HG03571 (cell line): ENCODE results near the gene WASF1.
"Not testable (repeated sequence)": the region's sequence is repeated elsewhere in the genome, so short reads cannot be mapped to it uniquely, and the experiment has no call there.

ENCODE experiments used
- ATAC-seq: cut with Tn5 transposase; IDR thresholded peaks from one replicate; pipeline ENCODE4 v1.9.1; 2021; ENCODE audit not compliant: unreplicated experiment

The WASF1 gene

DNA sequence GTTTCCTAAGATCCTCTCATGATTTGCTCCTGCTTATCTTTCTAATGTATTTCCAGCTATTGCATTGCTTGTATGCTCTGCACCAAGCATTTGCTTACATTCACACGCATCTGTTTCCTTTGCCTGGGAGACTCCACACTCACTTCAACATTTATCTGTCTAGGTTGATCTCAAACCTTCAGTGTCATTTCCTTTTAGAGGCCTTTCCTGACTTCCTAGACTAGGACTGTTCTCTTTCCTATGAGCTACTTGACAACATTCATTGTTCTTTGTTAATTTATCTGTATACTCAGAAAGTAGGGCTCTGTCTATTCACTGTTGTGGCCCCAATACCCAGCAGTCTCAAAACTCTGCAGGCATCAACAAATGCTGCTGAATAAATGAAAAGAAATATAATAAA, 84.4 kb downstream of the WASF1 start:
- ATAC-seq, result no peak

DNA sequence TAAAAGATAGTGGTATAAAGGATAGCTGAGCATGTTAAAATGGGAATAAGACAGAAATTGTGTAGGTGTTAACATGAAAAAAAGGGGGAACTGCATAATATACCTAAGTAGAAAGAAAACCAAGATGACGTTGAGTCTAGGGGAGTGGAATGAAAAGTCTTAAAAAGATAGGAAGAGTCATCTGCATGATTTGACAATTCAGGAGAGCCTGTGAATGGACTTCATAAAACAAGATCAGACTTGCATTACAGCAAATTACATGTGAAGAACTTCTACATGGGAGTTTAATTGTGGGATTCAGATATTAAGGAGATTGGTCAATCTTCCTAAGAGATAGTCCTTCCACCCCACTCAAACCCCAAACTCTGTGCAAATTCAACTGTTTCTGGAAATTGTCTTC, 85.5 kb downstream of the WASF1 start:
- no peak for ATAC-seq

DNA sequence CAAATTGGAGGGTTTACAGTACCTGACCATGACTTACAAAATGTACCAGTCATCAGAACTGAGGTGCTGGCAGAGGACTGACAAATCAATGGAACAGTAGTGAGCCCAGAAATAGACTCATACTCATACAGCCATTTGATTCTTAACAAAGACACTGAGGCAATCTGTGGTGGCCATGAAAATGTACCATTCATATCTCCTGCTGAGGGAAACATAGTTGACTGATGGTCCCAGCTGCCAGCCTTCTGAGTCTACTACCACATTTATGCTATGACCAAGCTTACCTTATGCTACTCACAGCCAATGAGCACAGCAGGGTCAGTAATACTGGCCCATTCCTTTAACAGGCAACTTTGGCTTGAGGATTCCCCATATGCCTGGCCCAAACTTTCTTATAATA, 88.6 kb downstream of the WASF1 start:
- ATAC-seq, result no peak

DNA sequence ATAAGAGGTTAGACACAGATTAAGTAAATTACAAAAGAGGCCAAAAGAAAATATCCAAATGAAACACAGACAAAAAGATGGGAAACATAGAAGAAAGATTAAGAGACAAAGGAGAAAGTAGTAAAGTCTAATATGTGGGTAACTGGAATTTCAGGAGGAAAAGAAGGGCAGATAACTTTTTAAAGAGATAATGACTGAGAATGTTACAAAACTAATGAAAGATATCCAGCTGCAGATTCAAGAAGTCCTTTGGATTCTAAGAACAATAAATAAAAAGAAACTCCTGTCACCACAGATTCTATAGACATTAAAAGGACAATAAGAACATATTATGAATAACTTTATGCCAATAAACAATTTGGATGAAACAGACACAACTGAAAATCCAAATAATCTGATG, 90.1 kb downstream of the WASF1 start:
- no peak for ATAC-seq

DNA sequence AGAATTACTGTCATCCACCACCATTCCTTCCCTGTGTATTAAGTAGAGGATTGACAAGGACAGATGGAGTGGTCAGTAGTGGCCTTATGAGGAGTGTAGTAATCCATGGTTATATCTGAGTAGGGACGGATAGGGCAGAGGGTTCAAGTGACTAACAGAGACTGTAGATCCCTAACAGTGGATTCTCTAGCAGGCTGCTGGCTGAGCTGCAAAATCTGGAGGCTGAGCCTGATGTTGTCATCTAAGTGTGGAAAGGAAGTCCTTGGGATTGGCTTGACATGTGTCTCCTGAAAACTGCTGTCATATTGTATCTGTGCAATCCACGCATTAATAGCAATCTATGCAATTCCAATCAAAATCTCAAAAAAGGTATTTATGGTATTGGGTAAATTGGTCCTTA, 94.2 kb downstream of the WASF1 start:
- no peak for ATAC-seq

DNA sequence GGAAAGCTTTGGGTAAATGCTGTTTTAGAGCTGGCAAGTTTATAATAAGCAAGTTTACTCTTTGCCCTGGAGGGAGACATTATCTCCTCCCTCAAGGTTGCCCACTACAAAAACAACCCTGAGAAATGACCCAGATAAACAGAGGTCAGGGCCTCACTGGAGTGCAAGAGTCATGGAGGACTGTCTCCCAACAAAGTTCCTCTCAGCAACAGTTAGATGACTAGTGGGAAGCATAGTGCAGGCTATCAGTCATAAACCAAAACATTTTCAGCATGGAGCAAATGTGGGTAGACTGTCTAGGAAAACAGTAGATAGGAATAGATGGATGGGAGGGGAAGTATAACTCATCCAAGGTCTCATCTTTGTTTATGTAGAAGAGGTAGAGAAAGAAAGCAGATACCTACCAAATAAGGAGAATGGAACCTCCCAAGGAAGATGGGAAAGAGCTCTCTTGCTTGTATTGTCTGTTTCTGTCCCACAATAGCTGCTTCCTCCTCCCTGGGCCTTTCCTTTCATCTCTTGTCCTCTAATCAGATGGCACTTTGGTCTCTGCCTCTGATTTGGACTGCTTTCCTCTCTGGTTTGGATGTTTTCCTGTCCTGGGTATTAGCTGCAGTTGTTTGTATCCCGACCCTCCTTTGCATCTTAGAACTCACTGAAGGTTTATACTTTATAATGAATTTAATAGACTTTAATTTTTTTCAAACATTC, 95.4 kb downstream of the WASF1 start:
- no peak for ATAC-seq

DNA sequence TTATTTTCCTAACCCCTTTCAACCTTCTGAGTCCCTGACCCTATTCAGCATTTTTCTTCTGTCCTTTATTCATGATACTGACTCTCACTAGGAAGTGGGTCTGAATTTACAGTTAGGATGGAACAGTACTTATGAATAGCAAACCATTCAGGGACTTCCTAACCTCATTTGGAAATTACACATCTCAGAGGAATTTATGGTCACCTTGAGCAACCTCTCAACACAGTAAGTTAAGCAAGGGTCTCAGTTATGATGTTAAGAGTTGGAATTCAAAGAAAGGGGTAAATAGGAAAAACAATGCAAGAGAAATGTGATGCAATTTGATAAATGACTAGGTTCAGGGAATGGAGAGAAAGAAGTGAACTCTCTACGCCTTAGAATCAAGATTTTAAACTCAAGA, 104.1 kb downstream of the WASF1 start:
- ATAC-seq, result no peak

DNA sequence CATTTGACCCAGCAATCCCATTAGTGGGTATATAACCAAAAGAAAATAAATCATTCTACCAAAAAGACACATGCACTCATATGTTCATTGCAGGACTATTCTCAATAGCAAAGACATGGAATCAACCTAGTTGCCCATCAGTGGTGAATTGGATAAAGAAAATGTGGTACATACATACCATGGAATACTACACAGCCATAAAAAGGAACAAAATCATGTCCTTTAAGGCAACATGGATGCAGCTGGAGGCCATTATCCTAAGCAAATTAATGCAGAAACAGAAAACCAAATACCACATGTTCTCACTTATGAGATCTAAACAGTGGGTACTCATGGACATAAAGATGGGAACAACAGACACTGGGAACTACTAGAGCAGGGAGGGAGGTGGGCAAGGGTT, 106.0 kb downstream of the WASF1 start:
- ATAC-seq, result not testable (repeated sequence)

DNA sequence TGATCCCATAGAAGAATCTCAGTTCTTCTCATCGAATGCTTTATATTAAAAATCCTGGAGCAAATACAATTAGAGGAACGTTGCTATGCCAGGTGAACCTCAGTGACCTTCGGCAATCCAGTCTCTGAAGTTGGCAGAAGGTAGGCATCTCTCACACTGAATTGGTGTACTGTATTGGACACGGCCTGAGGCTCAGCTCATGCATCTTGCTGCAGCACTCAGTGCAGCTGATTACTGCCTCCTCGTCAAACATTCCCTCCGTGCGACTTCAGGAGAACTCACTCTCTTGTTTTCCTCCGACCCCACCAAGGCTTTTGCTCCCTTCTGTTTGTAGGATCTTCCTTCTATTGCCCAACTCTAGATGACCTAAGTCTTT, 110.9 kb downstream of the WASF1 start:
- ATAC-seq, result no peak

DNA sequence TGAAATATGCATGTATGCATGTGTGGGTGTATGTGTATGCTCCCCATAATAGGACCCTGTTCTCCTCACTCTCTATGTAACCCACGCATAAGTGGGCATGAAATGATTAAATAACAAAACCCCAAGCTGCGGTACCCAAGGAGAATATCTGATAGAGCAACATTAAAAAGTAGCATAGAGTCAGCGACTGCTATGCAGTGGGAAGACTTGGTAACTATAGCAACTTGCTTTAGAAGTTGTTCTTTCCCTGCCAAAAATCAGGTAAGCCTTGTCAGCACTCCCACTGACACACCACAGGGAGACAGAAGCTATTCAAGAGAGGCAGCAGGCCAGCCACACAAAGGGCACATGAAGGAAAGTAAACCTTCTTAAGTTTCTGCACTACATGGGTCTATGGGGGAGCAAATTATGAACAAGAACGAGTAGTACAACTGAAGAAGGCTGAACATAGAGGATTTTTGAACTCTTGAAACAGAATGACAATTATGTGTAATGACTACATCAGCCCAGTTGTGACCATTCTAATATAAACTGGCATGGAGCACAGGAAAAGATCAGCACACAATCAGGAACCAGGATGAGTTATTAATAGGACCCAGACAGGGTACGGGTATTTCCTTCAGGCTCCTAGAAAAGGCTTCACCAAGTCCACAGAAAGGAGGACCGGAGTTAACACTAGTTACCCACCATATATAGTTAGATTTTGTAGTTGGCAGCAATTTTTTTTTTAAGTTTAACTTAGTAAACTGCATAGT, 111.5 kb downstream of the WASF1 start:
- ATAC-seq, result no peak

DNA sequence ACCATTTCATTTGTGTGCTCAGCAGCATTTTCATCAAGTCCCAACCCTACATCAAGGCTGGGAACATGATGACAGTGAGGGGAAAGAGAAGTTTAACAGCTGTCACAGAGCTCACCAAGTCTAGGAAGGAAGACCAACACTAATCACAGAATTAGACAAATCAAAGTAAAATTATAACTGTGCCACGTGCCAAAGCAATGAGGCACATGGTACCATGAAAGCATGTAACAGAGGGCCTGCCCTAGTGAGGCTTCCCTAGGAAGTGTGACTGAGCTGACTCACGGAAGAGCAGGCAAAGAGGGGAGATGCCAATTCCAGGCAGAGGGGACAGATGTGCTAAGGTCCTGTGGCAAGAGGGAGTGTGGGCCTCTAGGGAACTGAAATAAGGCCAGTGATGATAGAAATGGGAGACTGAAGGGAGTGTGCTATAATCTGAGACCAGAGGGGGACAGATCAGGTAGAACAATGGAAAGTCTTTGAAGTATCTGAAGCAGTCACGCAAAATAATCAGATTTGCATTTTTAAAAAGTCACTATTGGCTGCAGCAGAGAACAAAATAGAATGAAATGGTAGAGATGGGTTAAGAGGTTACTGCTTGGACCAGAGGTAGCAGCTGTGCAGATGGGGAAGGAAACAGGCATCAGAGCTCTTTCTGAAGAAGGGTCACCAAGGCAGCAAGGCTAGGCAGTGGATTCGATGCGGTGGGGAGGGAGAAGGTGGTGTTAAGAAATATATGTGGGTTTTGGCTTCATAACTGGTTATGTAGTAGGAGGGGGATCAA, 114.5 kb downstream of the WASF1 start:
- ATAC-seq, result no peak

DNA sequence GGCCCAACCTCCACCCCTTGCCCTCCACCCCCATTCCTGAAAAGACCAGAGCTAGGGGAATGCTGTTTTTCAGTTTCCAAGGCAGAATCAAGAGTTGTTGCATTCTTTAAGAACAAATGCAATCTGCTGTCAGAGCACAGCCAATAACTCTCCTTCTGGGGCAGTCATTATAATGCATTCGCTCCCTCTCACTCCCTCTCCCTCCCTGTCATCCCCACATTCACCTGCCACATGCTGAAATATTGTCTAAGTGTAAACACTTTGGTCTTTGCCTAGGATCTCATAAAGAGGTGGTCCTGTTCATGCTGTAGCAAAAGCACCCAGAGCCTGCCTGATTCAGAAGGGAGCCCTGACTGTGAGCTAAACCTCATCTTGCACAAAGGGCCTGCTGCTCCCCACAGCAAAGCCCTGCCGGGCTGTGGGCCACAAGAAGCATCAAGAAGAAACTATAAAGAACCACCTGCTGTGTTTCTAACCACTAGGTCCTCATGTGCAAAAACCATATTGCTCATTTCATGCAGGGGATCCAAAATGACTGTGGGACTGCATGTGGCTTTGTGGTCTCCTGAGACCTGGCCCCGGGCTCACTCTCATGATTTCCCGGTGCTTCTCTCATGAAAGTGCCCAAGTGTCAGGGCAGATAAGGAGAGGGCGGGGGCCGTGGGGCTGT, 115.7 kb downstream of the WASF1 start:
- ATAC-seq, result no peak

DNA sequence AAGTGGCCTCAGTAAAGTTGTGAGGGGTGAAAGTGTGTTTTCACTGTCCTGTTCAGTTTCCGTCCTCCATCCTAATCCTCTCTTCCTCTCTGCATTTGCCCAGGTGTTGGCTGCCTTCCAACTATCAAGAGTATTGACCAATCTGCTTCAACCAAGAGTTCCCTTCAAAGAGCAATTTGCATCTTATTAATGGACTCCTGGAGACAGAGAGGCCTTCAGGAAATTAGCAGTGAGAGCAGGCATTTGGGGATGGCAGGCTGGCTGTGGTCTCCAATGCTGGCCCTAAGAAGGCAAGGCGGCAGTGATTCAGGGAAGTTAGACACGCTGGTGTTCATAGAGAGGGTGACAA, 124.1 kb downstream of the WASF1 start:
- no peak for ATAC-seq

DNA sequence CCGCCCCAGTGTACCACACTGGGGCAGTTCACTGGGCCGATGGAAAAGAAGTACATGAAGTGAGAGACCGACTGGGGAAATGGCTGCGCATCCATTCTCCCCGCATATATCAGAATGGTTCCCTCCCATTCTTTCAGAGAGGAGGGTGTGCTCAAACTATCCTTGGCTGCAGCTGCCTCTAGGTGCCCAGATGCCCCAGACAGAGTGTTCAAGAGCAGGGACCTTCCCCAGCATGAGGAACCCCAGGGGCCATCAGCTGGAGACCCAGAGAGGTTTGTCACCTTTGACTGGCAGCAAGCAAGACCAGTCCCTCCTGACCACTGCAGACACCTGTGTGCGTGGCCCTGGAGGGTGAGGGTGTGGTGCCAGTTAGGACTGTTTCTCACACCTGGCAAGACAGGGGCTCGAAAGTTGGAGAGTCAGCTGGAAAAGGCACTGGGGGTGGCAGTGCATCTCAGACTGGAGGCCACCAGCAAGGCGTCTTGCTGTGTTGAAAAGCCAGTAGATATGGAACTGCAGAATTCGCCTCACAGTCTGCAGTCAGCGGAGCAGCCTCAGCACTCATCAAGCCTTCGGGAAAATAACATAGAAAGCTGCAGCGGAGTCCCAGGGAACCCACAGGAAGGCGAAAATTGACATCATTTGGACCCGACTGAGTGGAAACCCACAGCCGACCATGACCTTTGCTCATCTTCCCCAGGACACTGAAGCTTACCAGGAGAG, 124.6 kb downstream of the WASF1 start:
- no peak for ATAC-seq

DNA sequence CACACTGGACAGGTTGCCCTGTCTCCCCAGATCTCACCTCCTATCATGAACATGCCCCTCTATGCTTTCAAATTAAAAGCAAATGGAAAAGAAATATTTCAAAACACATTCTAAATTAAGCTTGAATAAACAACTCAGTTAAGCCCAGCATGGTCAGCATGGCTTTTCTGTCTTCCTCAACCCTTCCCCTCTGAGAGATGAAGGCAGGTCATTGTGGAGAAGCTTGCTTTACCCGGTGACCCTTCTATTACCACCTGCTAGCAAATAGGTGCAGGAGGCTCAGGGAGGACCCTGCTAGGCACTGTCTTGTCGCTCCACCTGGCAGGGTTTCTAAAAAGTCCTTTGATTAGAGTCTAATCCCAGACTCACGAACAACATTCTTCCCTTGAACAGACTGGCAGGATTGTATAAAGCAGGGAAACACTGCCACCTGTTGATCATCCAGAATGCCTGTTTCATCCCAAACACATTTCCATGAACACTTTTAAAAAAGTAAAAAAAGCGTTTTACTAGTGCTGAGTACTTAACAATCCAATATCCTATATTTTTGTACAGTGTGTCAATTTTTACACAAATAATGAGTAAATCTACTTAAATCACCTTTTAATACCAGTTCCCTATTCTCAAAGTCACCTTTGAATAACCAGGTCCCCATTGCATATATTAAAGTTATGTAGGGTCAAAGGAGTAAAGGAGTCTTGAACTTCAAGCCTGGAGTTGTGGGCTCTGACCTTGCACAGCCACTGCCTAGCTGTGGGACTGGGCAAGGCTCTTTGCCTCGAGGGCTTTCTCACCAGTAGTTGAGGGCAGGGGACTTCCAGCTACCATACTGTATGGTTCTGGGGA, 125.9 kb downstream of the WASF1 start:
- ATAC-seq, result no peak

DNA sequence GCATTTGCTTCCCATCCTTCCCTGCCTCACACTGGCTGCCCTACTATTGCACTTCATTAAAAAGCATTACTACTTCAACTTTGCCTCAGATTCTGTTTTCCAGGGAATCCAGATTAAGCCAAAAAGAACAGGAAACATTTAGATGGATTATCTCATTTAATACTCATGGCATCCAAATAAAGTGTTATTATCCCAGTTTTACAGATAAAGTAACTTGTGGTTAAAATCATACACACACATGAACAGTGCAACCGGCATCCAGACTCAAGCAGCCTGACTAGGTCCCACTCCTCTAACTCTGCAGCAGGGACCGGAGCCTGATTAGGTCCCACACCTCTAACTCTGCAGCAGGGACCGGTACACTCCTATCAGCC, 129.0 kb downstream of the WASF1 start:
- ATAC-seq, result no peak
